Activated naive CD8-positive, alpha-beta T cell treated with anti-CD3 and anti-CD28 coated beads for 36 hours (primary cell): Measurements from ENCODE around the gene RIC3. TPM values are rescaled to one million over a fixed set of nuclear protein-coding genes. Genes with fewer than 3 reads are reported as not detected.
"Not testable (repeated sequence)": the region's sequence is repeated elsewhere in the genome, so short reads cannot be mapped to it uniquely, and the experiment has no call there.

Source experiments
- DNase-seq: peaks from one replicate; pipeline ENCODE4 v3.0.0; 2021
- H3K27ac Mint-ChIP-seq: one replicate; pipeline ENCODE4 v1.8.0; 2022; ENCODE audit warnings: mild to moderate bottlenecking, moderate library complexity, mixed read lengths
- H3K27me3 Mint-ChIP-seq: one replicate; pipeline ENCODE4 v1.8.0; 2022; ENCODE audit warnings: mild to moderate bottlenecking, mixed read lengths
- H3K36me3 Mint-ChIP-seq: one replicate; pipeline ENCODE4 v1.8.0; 2021; ENCODE audit warnings: mild to moderate bottlenecking, mixed read lengths
- H3K4me1 Mint-ChIP-seq: one replicate; pipeline ENCODE4 v1.8.0; 2021; ENCODE audit warnings: mixed read lengths
- H3K4me3 Mint-ChIP-seq: one replicate; pipeline ENCODE4 v1.8.0; 2022; ENCODE audit warnings: mild to moderate bottlenecking, moderate library complexity, mixed read lengths
- H3K9me3 Mint-ChIP-seq: one replicate; pipeline ENCODE4 v1.8.0; 2022; ENCODE audit warnings: mixed read lengths
- total RNA-seq, 2 experiments: library from RNA; stranded (reverse); gene quantifications; one replicate each; pipeline ENCODE4 v1.2.3, GENCODE V29; 2021

Gene RIC3
- total RNA-seq, 2 experiments from 2014 or later = 9.4 to 11.7 TPM

GRCh38 chr11:8201644-8202365 lies 33.0 kb upstream of the RIC3 start:
- H3K36me3 Mint-ChIP-seq = no peaks in the 10 kb centered on the region
- H3K4me1 Mint-ChIP-seq = peaks cover under 1% of the 10 kb centered on the region
- no peak overlapping the region for H3K27ac Mint-ChIP-seq
- H3K4me3 Mint-ChIP-seq = no peak overlapping the region
- no peaks in the 10 kb centered on the region for H3K9me3 Mint-ChIP-seq
- peaks cover 36% of the 10 kb centered on the region for H3K27me3 Mint-ChIP-seq
- DNase-seq = no peak

GRCh38 chr11:8199676-8200075 lies 30.9 kb upstream of the RIC3 start:
- Mint-ChIP-seq H3K27ac (no peak overlapping the region), H3K27me3 (peaks cover 33% of the 10 kb centered on the region), H3K4me1 (no peaks in the 10 kb centered on the region), H3K9me3 (no peaks in the 10 kb centered on the region), H3K4me3 (no peak overlapping the region), H3K36me3 (no peaks in the 10 kb centered on the region)
- DNase-seq = no peak

DNA sequence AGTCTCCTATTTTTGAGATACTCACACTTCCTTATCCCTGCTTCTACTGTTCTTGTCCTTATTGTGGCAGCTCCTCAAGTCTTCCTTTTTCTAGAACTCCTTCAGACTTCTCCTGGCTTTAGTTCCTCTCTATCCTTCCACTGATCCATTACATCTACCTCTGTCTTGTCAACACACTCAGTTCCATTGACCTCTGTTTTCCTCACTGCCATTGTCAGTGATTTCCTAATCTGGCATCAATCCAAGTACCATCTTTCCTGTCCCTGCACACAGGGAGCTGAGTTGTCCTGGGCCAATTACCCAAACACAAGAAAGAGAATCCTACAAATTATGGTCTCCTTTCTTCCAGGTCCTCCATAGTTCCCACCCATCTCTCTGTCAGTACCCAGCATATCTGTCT lies 27.9 kb upstream of the RIC3 start:
- DNase-seq = no peak
- no peaks in the 10 kb centered on the region for H3K9me3 Mint-ChIP-seq
- no peaks in the 10 kb centered on the region for H3K36me3 Mint-ChIP-seq
- no peaks in the 10 kb centered on the region for H3K4me1 Mint-ChIP-seq
- no peak overlapping the region for H3K27ac Mint-ChIP-seq
- no peak overlapping the region for H3K4me3 Mint-ChIP-seq
- H3K27me3 Mint-ChIP-seq = peaks cover 41% of the 10 kb centered on the region

DNA sequence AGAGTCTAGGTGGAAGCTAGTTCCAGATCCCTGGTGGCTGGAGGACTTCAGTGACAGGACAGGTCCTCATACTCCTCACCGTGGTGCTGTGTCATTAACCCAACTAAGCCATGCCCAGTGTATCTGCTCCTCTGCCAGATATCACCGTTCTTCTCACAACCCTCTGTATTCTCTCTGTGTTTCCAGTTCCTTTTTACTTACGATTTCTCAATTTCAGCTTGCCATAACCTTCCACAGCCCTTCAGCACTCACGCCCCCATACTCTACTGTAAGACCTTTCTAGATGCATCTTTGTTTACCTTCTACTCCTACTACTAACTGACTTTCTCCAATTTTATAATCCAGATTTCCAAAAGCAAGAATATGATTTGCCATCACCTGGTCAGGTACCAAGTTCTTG lies 26.1 kb upstream of the RIC3 start:
- no peaks in the 10 kb centered on the region for H3K36me3 Mint-ChIP-seq
- H3K4me3 Mint-ChIP-seq = no peak overlapping the region
- H3K27me3 Mint-ChIP-seq = peaks cover 47% of the 10 kb centered on the region
- H3K27ac Mint-ChIP-seq = no peak overlapping the region
- H3K9me3 Mint-ChIP-seq = no peaks in the 10 kb centered on the region
- no peaks in the 10 kb centered on the region for H3K4me1 Mint-ChIP-seq
- DNase-seq = no peak

- Mint-ChIP-seq H3K27me3 (peaks cover 44% of the 10 kb centered on the region), H3K27ac (no peak overlapping the region), H3K4me3 (no peak overlapping the region), H3K9me3 (no peaks in the 10 kb centered on the region), H3K36me3 (no peaks in the 10 kb centered on the region), H3K4me1 (no peaks in the 10 kb centered on the region)
- no peak for DNase-seq
Observed at GRCh38 chr11:8192896-8193209, 24.0 kb upstream of the RIC3 start.

- Mint-ChIP-seq H3K27ac (no peak overlapping the region), H3K9me3 (no peaks in the 10 kb centered on the region), H3K4me1 (no peaks in the 10 kb centered on the region), H3K27me3 (peaks cover 41% of the 10 kb centered on the region), H3K4me3 (no peak overlapping the region), H3K36me3 (no peaks in the 10 kb centered on the region)
- DNase-seq = peak; percentile 27
Observed at GRCh38 chr11:8192016-8192895, 23.4 kb upstream of the RIC3 start.

GRCh38 chr11:8190431-8190830 lies 21.6 kb upstream of the RIC3 start:
- Mint-ChIP-seq H3K36me3 (no peaks in the 10 kb centered on the region), H3K27me3 (peaks cover 46% of the 10 kb centered on the region), H3K9me3 (no peaks in the 10 kb centered on the region), H3K4me1 (no peaks in the 10 kb centered on the region), H3K27ac (no peak overlapping the region), H3K4me3 (no peak overlapping the region)
- DNase-seq = no peak

DNA sequence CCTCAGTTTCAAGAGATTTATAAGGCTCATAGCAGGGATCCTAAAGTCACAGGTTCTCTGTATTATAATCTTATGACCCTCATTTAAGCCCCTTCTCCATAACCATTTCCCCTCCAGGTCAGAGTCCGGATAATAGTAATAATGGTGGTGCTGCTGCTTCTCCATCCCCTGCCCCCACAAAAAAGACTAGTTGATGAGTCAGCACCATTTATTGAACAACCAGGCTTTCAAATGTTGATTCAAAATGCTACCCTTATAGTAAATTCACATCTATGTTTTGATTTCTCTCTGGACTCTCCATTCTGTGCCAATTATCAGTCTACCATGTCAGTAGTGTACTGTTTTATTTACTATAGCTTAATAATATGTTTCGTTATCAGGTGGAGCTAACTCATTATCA lies 17.6 kb upstream of the RIC3 start:
- peaks cover 30% of the 10 kb centered on the region for H3K27me3 Mint-ChIP-seq
- no peaks in the 10 kb centered on the region for H3K36me3 Mint-ChIP-seq
- H3K27ac Mint-ChIP-seq = no peak overlapping the region
- no peak for DNase-seq
- H3K9me3 Mint-ChIP-seq = no peaks in the 10 kb centered on the region
- no peak overlapping the region for H3K4me3 Mint-ChIP-seq
- H3K4me1 Mint-ChIP-seq = no peaks in the 10 kb centered on the region

- Mint-ChIP-seq H3K27ac (no peak overlapping the region), H3K4me1 (no peaks in the 10 kb centered on the region), H3K36me3 (no peaks in the 10 kb centered on the region), H3K4me3 (no peak overlapping the region), H3K9me3 (no peaks in the 10 kb centered on the region), H3K27me3 (peaks cover 28% of the 10 kb centered on the region)
- no peak for DNase-seq
Observed at GRCh38 chr11:8183111-8183510, 14.3 kb upstream of the RIC3 start.

DNA sequence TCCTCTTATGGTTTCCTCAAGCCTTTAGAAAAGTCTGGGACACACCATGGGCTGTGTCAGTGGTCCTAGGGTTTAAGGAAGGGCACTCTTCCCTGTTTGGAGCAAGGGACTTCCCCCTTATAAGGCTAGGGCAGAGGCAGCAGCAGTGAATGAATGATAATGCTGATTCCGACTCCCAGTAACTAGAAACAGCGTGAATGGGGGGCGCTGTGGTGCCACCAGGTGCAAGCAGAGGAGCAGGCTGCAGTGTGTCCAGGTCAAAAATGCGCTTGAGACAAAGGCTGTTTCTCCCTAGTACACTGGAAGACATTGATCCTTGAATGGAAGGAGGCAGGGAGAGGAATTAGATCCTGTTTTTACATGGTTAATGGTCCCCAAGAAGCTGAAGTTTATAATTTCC lies 11.6 kb upstream of the RIC3 start:
- H3K27me3 Mint-ChIP-seq = peaks cover 17% of the 10 kb centered on the region
- H3K4me1 Mint-ChIP-seq = no peaks in the 10 kb centered on the region
- H3K9me3 Mint-ChIP-seq = no peaks in the 10 kb centered on the region
- DNase-seq = no peak
- no peak overlapping the region for H3K27ac Mint-ChIP-seq
- H3K4me3 Mint-ChIP-seq = no peak overlapping the region
- H3K36me3 Mint-ChIP-seq = no peaks in the 10 kb centered on the region

DNA sequence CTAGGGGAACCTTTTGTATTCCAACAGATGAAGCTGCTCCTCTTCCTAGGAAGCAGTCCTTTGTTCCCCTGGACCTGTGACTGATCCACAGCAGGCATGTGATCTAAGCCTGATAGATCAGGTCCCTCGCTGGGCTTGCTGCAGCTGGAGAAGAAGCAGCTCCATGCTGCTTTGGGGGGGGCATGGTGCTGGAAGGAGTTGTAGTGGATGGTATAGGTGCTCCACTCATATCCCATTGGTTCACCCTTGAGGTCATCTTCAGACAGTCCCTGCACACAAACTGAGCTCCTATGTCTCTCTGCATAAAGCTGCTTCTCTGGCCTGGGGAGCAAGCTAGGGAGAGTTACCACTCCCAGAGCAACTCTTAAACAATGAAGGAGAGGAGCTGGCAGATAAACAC lies 9.5 kb upstream of the RIC3 start:
- Mint-ChIP-seq H3K4me3 (no peak overlapping the region), H3K36me3 (no peaks in the 10 kb centered on the region), H3K9me3 (no peaks in the 10 kb centered on the region), H3K4me1 (no peaks in the 10 kb centered on the region), H3K27me3 (peaks cover 29% of the 10 kb centered on the region), H3K27ac (no peak overlapping the region)
- DNase-seq = no peak

GRCh38 chr11:8177136-8177535 lies 8.3 kb upstream of the RIC3 start:
- Mint-ChIP-seq H3K4me1 (no peaks in the 10 kb centered on the region), H3K36me3 (no peaks in the 10 kb centered on the region), H3K27ac (no peak overlapping the region), H3K4me3 (no peak overlapping the region), H3K9me3 (no peaks in the 10 kb centered on the region), H3K27me3 (peaks cover 34% of the 10 kb centered on the region)
- no peak for DNase-seq

GRCh38 chr11:8167796-8168195 lies 1.0 kb downstream of the RIC3 start:
- DNase-seq = no peak
- Mint-ChIP-seq H3K27me3 (peaks cover 32% of the 10 kb centered on the region), H3K27ac (no peak overlapping the region)

GRCh38 chr11:8164746-8165145 lies 4.1 kb downstream of the RIC3 start:
- no peak for DNase-seq
- no peaks in the 10 kb centered on the region for H3K9me3 Mint-ChIP-seq
- H3K27ac Mint-ChIP-seq = no peak overlapping the region
- H3K4me1 Mint-ChIP-seq = peaks cover 28% of the 10 kb centered on the region
- no peak overlapping the region for H3K4me3 Mint-ChIP-seq
- H3K27me3 Mint-ChIP-seq = peaks cover 21% of the 10 kb centered on the region
- H3K36me3 Mint-ChIP-seq = peaks cover 11% of the 10 kb centered on the region

More at GRCh38 chr11:8167796-8168195, 1.0 kb downstream of the RIC3 start:
- Mint-ChIP-seq H3K4me1 (peaks cover 28% of the 10 kb centered on the region), H3K36me3 (peaks cover 11% of the 10 kb centered on the region), H3K4me3 (peak overlapping the region; percentile 84), H3K9me3 (no peaks in the 10 kb centered on the region)

- H3K9me3 Mint-ChIP-seq = not testable (repeated sequence)
Observed at GRCh38 chr11:8161627-8162304, 7.1 kb downstream of the RIC3 start.

More at GRCh38 chr11:8161627-8162304, 7.1 kb downstream of the RIC3 start:
- not testable (repeated sequence) for H3K27ac Mint-ChIP-seq, H3K27me3 Mint-ChIP-seq, DNase-seq, H3K4me3 Mint-ChIP-seq, H3K36me3 Mint-ChIP-seq
- peaks cover 12% of the 10 kb centered on the region for H3K4me1 Mint-ChIP-seq
